ENCODE results near the gene PCDHGA4.
"Not testable (repeated sequence)": the region's sequence is repeated elsewhere in the genome, so short reads cannot be mapped to it uniquely, and the experiment has no call there.

The PCDHGA4 gene

GRCh38 chr5:141382469-141383294 is 27.9 kb downstream of the PCDHGA4 start, which contains the start of gene PCDHGA7:
PCDHGA7 (plus strand) TSS chr5:141382742; CDS start chr5:141382900, 158 bp downstream.
- Mint-ChIP-seq H3K36me3 (ENCODE audit: low read depth) (peaks cover 7% of the 10 kb centered on the region), H3K27ac (no peak within 1 kb of the TSS)

GRCh38 chr5:141383345-141383744 is 28.5 kb downstream of the PCDHGA4 start:
- Mint-ChIP-seq H3K4me1 (no peaks in the 10 kb centered on the region), H3K9me3 (peaks cover 73% of the 10 kb centered on the region), H3K4me3 (no peak overlapping the region), H3K27ac (no peak overlapping the region), H3K27me3 (ENCODE audit: low read depth) (no peaks in the 10 kb centered on the region), H3K36me3 (ENCODE audit: low read depth) (peaks cover 9% of the 10 kb centered on the region)
- TF ChIP-seq CTCF (IDR thresholded peaks at IDR 0.05; ENCODE audit: unreplicated experiment in 3 of 3), result no peak

More at GRCh38 chr5:141382469-141383294, 27.9 kb downstream of the PCDHGA4 start, which contains the start of gene PCDHGA7:
- Mint-ChIP-seq H3K4me1 (no peaks in the 10 kb centered on the region), H3K4me3 (no peak within 1 kb of the TSS), H3K9me3 (peaks cover 71% of the 10 kb centered on the region), H3K27me3 (ENCODE audit: low read depth) (no peaks in the 10 kb centered on the region)
- TF ChIP-seq CTCF (IDR thresholded peaks at IDR 0.05; ENCODE audit: unreplicated experiment in 3 of 3), result no peak

- H3K9me3 Mint-ChIP-seq, result peaks cover 74% of the 10 kb centered on the region
- H3K27ac Mint-ChIP-seq, result no peak overlapping the region
- no peaks in the 10 kb centered on the region for H3K4me1 Mint-ChIP-seq
- no peak overlapping the region for H3K4me3 Mint-ChIP-seq
- H3K27me3 Mint-ChIP-seq (ENCODE audit: low read depth), result no peaks in the 10 kb centered on the region
- H3K36me3 Mint-ChIP-seq (ENCODE audit: low read depth), result peaks cover 18% of the 10 kb centered on the region
- no peak for TF ChIP-seq CTCF (IDR thresholded peaks at IDR 0.05; ENCODE audit: unreplicated experiment in 3 of 3)
Measured at GRCh38 chr5:141384471-141385267, 29.8 kb downstream of the PCDHGA4 start.

GRCh38 chr5:141387557-141388311 is 32.9 kb downstream of the PCDHGA4 start, which contains the start of gene PCDHGB4:
PCDHGB4 (plus strand) TSS chr5:141387698; CDS start chr5:141387885, 187 bp downstream.
- H3K9me3 Mint-ChIP-seq, result peaks cover 74% of the 10 kb centered on the region
- H3K27ac Mint-ChIP-seq, result peak within 1 kb of the TSS in 1 of 3 experiments; percentile 58
- not testable (repeated sequence) for H3K27me3 Mint-ChIP-seq (ENCODE audit: low read depth); H3K4me1 Mint-ChIP-seq
- peaks cover 38% of the 10 kb centered on the region for H3K36me3 Mint-ChIP-seq (ENCODE audit: low read depth)
- peak within 1 kb of the TSS; percentile 65 to 82 (median 78) for H3K4me3 Mint-ChIP-seq
- peak; percentile 10 to 41 (median 25) for TF ChIP-seq CTCF (IDR thresholded peaks at IDR 0.05; ENCODE audit: unreplicated experiment in 3 of 3)

- Mint-ChIP-seq H3K27ac (no peak overlapping the region), H3K9me3 (peaks cover 76% of the 10 kb centered on the region), H3K36me3 (ENCODE audit: low read depth) (peaks cover 41% of the 10 kb centered on the region), H3K4me1 (no peaks in the 10 kb centered on the region), H3K27me3 (ENCODE audit: low read depth) (no peaks in the 10 kb centered on the region), H3K4me3 (peak overlapping the region in 1 of 3 experiments; percentile 1)
- TF ChIP-seq CTCF (IDR thresholded peaks at IDR 0.05; ENCODE audit: unreplicated experiment in 3 of 3), result no peak
Measured at GRCh38 chr5:141388661-141389060, 33.8 kb downstream of the PCDHGA4 start.

All from nephron (organoid).